ENCODE data around the gene AMPD3.

The AMPD3 gene

DNA sequence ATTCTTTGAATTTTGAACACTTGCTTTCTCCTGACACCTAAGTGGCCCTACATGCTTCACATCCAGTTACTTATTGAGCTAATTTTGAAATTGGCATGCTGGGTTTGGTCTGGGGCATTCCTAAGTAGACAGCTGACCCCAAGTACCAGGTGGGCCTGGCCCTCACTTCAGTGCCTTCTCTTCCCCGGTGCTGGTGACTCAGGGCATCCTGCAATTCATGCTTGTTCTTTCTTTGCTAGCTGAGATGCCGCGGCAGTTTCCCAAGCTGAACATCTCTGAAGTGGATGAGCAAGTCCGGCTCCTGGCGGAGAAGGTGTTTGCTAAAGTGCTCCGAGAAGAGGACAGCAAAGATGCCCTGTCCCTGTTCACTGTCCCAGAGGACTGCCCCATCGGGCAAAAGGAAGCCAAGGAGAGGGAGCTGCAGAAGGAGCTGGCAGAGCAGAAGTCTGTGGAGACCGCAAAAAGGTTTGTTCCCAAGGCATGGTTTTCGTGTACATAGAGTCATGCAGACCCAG lies 6.3 kb downstream of the AMPD3 start:
- H3K4me3 ChIP-seq (ENCODE audit: low read depth, low read length): no peak overlapping the region
- TF ChIP-seq, protein P1, sequence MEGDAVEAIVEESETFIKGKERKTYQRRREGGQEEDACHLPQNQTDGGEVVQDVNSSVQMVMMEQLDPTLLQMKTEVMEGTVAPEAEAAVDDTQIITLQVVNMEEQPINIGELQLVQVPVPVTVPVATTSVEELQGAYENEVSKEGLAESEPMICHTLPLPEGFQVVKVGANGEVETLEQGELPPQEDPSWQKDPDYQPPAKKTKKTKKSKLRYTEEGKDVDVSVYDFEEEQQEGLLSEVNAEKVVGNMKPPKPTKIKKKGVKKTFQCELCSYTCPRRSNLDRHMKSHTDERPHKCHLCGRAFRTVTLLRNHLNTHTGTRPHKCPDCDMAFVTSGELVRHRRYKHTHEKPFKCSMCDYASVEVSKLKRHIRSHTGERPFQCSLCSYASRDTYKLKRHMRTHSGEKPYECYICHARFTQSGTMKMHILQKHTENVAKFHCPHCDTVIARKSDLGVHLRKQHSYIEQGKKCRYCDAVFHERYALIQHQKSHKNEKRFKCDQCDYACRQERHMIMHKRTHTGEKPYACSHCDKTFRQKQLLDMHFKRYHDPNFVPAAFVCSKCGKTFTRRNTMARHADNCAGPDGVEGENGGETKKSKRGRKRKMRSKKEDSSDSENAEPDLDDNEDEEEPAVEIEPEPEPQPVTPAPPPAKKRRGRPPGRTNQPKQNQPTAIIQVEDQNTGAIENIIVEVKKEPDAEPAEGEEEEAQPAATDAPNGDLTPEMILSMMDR (IDR thresholded peaks at IDR 0.05; ENCODE audit: insufficient read depth, low read depth, low read length, missing control alignments): no peak
- no peak for DNase-seq (ENCODE audit: low read depth)

DNA sequence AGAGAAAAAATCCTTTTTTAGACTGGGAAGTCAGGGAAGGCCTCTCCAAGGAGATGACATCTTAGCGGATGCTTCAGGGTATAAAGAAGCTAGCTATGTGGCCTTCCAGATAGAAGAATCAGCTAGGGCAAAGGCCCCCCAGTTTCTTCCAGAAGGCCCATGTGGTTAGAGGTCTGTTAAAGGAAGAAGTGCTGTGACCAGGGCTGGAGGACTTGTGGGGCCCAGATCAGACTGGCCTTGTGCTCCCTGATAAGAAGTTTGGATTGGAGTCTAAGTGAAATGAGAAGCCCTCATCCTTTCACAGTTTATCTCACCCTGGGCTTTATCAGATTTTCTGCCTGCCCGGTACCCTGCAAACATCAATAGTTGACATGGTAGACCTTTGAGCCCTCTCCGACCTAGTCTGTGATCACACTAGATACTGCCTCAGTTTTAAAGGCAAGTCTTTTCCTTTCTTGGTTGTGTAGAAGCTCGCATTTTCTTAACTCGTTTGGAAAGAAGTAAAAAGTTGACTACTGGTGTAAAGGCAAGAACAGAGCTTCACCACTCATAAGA lies 7.8 kb downstream of the AMPD3 start:
- TF ChIP-seq, protein P1 (IDR thresholded peaks at IDR 0.05; ENCODE audit: insufficient read depth, low read depth, low read length, missing control alignments): no peak
- H3K4me3 ChIP-seq (ENCODE audit: low read depth, low read length): no peak overlapping the region
- no peak for DNase-seq (ENCODE audit: low read depth)

DNA sequence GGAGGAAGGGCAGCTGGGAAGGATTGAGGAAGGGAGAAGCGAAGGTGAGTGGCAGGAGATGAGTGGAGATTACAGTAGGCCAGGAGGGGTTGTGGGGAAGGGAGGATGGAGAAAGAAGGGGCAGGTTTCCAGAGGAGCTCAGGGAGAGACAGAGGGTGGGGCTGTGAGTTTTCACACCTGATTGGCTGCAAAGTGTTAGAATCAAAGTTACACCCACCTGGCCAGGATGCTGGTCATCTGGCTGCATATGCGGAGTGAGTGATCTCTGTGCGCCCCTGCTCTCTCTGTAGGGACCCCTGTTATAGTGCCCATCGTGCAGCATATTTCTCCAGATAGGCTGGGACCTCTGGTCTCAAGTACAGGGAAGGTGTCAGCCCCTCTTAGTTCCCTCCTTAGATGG lies 18.3 kb downstream of the AMPD3 start:
- no peak overlapping the region for H3K4me3 ChIP-seq (ENCODE audit: low read depth, low read length)
- TF ChIP-seq, protein P1 (IDR thresholded peaks at IDR 0.05; ENCODE audit: insufficient read depth, low read depth, low read length, missing control alignments): no peak
- DNase-seq (ENCODE audit: low read depth): no peak

DNA sequence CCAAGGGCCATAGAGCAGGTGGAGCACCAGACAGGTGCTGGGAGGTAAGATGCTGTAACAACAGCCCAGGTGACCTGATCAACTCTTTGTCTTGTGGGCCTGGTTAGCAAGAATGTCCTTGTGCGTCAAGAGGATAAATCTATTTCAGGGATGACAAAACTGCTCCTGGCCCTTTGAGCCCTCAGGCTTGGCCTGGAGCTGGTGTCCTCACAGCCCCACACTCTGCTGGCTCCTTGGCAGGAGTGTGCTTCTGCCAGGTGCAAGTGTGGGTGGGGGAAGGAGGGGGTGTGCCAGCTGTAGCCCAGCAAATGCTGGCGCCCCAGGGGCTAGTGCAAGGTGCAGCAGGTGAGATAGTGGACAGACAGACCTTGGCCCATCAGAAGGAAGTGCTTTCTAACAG lies 19.5 kb downstream of the AMPD3 start:
- no peak overlapping the region for H3K4me3 ChIP-seq (ENCODE audit: low read depth, low read length)
- DNase-seq (ENCODE audit: low read depth): no peak
- TF ChIP-seq, protein P1 (IDR thresholded peaks at IDR 0.05; ENCODE audit: insufficient read depth, low read depth, low read length, missing control alignments): no peak

DNA sequence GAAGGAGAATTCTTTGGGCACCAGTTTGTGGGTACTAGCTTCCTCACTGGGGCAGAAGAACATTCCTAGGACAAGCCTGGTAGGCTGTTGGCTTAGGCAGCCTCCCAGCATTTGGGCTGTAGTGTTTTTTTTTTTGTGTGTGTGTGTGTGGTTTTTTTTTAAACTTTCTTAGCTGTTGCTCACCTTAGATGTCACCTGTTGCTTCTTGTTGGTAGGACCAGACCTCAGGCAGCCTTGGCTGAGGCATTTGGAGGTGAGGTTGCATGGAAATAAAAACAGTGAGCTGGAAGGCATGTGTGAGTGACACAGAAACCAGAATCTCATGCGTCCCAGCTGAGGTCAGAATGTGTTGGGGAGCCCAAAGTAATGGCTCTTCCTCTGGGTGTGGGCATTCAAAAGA lies 21.3 kb downstream of the AMPD3 start:
- H3K4me3 ChIP-seq (ENCODE audit: low read depth, low read length): no peak overlapping the region
- TF ChIP-seq, protein P1 (IDR thresholded peaks at IDR 0.05; ENCODE audit: insufficient read depth, low read depth, low read length, missing control alignments): no peak
- DNase-seq (ENCODE audit: low read depth): no peak

DNA sequence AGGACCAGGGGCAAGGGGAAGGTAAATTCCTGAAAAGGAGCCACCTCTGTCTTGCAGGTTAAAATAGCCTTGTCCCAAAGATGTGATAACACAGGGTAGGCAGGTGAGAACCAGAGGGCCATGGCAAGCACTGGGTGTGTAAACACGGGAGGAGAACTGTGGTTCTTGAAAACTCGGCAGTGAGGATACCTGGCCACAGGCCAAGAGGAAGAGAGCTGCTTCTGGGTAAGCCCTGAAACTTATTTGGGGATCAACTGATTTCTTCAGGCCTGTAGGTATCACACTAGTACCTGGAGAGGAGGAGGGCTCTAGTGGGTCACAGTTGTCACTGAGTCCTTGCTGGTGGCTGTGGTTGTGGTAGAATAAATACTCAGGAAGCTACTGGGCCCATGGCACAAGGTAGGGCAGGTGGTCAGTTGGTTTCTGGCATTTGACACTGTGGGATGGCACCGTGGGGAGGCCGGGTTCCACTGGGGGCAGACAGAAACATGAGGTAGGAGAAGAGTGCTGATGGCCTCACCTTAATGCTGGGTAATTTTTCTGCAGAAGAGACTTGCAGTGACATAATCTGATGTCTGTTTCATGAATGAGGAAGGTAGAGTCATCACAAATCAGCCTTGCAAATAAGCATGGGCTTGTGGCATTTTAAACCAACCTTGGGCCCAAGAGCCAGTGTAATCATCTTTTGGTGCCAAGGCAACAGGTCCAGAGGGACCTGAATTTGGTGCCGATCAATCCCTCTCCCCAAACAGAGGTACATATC lies 22.0 kb downstream of the AMPD3 start:
- no peak overlapping the region for H3K4me3 ChIP-seq (ENCODE audit: low read depth, low read length)
- TF ChIP-seq, protein P1 (IDR thresholded peaks at IDR 0.05; ENCODE audit: insufficient read depth, low read depth, low read length, missing control alignments): no peak
- DNase-seq (ENCODE audit: low read depth): no peak
